Upper lobe of right lung (tissue), 1 donor: ENCODE measurements around the gene GUK1. TPM values are rescaled to one million over a fixed set of nuclear protein-coding genes. Genes with fewer than 3 reads are reported as not detected.

Source experiments
- ATAC-seq: fragments of 200-7000 bp; cut with Tn5 transposase; one replicate; pipeline ENCODE4 v1.9.1; 2020; ENCODE audit warnings: mild to moderate bottlenecking, moderate library complexity
- DNase-seq: peaks from one replicate; pipeline ENCODE4 v3.0.0-alpha.2; 2020
- H3K27ac ChIP-seq: fragments of 200-600 bp; one replicate; pipeline ENCODE4 v1.8.0; 2022
- H3K27me3 ChIP-seq: fragments of 200-600 bp; one replicate; pipeline ENCODE4 v1.8.0; 2022; ENCODE audit warnings: mild to moderate bottlenecking
- H3K36me3 ChIP-seq: fragments of 200-600 bp; one replicate; pipeline ENCODE4 v1.8.0; 2022
- H3K4me1 ChIP-seq: fragments of 200-600 bp; one replicate; pipeline ENCODE4 v1.8.0; 2022
- H3K4me3 ChIP-seq: fragments of 200-600 bp; one replicate; pipeline ENCODE4 v1.8.0; 2022; ENCODE audit warnings: mild to moderate bottlenecking
- H3K9me3 ChIP-seq: fragments of 200-600 bp; one replicate; pipeline ENCODE4 v1.8.0; 2022
- intact Hi-C: fragments of 100-400 bp; cut with DNase I; formaldehyde crosslinking; loops from one replicate; pipeline ENCODE4 v1.11.0; 2022
- total RNA-seq: library from RNA; stranded (reverse); fragmentation: NEBNext Ultra II Directional; extraction: Animal tissue kit (Norgen Biotek cat#: 25700); gene quantifications from one replicate; pipeline ENCODE4 v1.2.1, GENCODE V29; 2021
- TF ChIP-seq, protein P1 (sequence below): fragments of 200-600 bp; IDR thresholded peaks from one replicate; pipeline ENCODE4 v1.8.0; 2022; ENCODE audit warnings: antibody characterized with exemption
- donor health status: DM: no; HTN: yes; CAD: no; lungs with severe emphysema.

GUK1 gene
- total RNA-seq, 1 donor from 2014 or later: 203 TPM

GRCh38 chr1:228144193-228144992, 4.3 kb downstream of the GUK1 start:
- peaks cover 32% of the 10 kb centered on the region for H3K36me3 ChIP-seq
- H3K4me1 ChIP-seq: peaks cover 49% of the 10 kb centered on the region
- TF ChIP-seq, protein P1, sequence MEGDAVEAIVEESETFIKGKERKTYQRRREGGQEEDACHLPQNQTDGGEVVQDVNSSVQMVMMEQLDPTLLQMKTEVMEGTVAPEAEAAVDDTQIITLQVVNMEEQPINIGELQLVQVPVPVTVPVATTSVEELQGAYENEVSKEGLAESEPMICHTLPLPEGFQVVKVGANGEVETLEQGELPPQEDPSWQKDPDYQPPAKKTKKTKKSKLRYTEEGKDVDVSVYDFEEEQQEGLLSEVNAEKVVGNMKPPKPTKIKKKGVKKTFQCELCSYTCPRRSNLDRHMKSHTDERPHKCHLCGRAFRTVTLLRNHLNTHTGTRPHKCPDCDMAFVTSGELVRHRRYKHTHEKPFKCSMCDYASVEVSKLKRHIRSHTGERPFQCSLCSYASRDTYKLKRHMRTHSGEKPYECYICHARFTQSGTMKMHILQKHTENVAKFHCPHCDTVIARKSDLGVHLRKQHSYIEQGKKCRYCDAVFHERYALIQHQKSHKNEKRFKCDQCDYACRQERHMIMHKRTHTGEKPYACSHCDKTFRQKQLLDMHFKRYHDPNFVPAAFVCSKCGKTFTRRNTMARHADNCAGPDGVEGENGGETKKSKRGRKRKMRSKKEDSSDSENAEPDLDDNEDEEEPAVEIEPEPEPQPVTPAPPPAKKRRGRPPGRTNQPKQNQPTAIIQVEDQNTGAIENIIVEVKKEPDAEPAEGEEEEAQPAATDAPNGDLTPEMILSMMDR: no peak
- no peak overlapping the region for H3K4me3 ChIP-seq
- intact Hi-C loops: no loop called here
- no peak overlapping the region for H3K27ac ChIP-seq
- ATAC-seq: no peak
- no peak for DNase-seq
- no peaks in the 10 kb centered on the region for H3K9me3 ChIP-seq
- H3K27me3 ChIP-seq: no peaks in the 10 kb centered on the region

- Histone ChIP-seq H3K4me3 (no peak overlapping the region), H3K36me3 (peaks cover 32% of the 10 kb centered on the region), H3K27ac (no peak overlapping the region), H3K27me3 (no peaks in the 10 kb centered on the region), H3K4me1 (peaks cover 55% of the 10 kb centered on the region), H3K9me3 (no peaks in the 10 kb centered on the region)
- TF ChIP-seq, protein P1: no peak
- ATAC-seq: no peak
- intact Hi-C loops: no loop called here
- DNase-seq: no peak
Observed at GRCh38 chr1:228144993-228145343, 4.9 kb downstream of the GUK1 start.

DNA sequence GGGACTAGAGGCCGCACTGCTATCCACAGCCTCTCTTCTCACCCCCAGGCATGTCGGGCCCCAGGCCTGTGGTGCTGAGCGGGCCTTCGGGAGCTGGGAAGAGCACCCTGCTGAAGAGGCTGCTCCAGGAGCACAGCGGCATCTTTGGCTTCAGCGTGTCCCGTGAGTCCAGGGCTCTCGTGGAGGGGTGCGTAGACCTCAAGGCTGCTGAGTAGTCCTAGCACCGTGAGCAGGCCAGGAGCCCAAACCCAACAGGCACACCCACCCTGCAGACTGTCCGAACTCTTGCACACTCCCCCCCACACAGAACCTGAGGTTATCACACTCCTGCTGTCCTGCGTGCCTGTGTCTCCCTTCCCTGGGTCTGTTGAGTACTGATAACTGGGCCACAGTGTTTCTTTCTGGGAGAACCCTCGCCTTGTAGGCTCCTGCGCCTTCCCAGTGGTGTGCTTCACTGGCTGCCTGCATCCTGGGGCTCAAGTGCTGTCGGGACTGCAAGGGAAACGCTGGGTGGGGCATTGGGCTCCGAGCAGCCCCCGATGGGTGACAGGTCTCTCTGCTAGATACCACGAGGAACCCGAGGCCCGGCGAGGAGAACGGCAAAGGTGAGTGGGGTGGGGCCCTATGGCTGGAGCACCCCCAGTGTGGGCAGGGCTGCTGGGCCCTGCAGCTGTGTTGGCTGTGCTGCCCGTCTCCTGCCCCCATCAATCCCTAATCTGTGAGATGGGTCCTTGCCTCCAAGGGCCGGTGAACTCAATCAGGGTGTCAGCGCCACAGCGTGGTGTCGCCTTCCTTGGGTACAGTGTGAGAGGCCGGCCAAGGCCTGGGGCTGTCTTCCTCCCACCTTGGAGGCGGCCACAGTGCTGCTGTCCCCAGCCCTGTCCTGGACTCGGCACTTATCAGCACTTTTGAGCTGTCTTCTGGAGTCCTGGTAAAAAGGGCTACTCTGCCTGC, 5.7 kb downstream of the GUK1 start:
- peaks cover 32% of the 10 kb centered on the region for H3K36me3 ChIP-seq

DNA sequence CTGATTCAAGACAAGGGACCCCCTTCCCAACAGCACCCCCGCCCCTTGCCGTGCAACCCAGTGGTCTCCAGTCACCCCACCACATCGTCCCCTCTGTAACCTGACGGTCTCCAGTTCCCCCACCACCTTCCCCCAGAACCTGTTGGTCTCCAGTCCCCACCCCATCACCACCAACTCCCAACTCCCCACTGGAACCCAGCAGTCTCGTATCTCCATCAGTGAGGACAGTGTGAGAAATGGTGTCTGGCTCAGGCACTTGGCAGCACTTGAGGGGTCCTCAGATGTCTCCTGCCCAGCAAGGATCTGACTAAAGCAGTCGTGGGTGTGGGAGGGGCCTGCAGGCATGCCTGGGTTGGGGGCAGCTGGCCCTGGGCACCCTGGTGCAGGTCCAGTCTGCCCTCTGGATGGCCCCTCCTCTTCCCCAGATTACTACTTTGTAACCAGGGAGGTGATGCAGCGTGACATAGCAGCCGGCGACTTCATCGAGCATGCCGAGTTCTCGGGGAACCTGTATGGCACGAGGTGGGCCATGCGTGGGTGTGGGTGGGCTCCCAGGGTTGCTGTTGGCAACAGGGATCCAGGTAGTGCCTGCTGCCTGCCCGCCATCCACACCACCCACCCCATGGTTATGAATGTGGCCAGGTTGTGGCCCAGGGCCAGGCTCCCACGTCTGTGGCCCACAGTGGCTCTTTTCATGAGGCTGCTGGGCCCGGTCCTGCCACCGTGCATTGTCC, 6.5 kb downstream of the GUK1 start:
- Histone ChIP-seq H3K4me3 (no peak overlapping the region), H3K36me3 (peaks cover 32% of the 10 kb centered on the region), H3K4me1 (peaks cover 63% of the 10 kb centered on the region), H3K27ac (no peak overlapping the region), H3K9me3 (no peaks in the 10 kb centered on the region), H3K27me3 (no peaks in the 10 kb centered on the region)
- no peak for DNase-seq
- ATAC-seq: no peak
- intact Hi-C loops: no loop called here
- TF ChIP-seq, protein P1: no peak

More for the DNA sequence above, 5.7 kb downstream of the GUK1 start:
- peaks cover 61% of the 10 kb centered on the region for H3K4me1 ChIP-seq
- H3K9me3 ChIP-seq: no peaks in the 10 kb centered on the region
- no peak for DNase-seq
- intact Hi-C loops: no loop called here
- no peak for ATAC-seq
- no peak overlapping the region for H3K27ac ChIP-seq
- no peak overlapping the region for H3K4me3 ChIP-seq
- TF ChIP-seq, protein P1: no peak
- H3K27me3 ChIP-seq: no peaks in the 10 kb centered on the region

GRCh38 chr1:228147151-228147693, 7.1 kb downstream of the GUK1 start:
- DNase-seq: no peak
- ATAC-seq: no peak
- Histone ChIP-seq H3K4me1 (peaks cover 62% of the 10 kb centered on the region), H3K36me3 (peaks cover 32% of the 10 kb centered on the region), H3K4me3 (no peak overlapping the region), H3K9me3 (no peaks in the 10 kb centered on the region), H3K27ac (peak overlapping the region; percentile 82), H3K27me3 (no peaks in the 10 kb centered on the region)
- TF ChIP-seq, protein P1: no peak
- intact Hi-C loops: no loop called here
